GM19395 (cell line): ENCODE data around the gene VPS35L.
"Not testable (repeated sequence)": the region's sequence is repeated elsewhere in the genome, so short reads cannot be mapped to it uniquely, and the experiment has no call there.

Experiments used
- ATAC-seq: cut with Tn5 transposase; IDR thresholded peaks from one replicate; pipeline ENCODE4 v1.9.1; 2021; ENCODE audit warnings: mild to moderate bottlenecking, moderate library complexity; ENCODE audit not compliant: unreplicated experiment

VPS35L gene

GRCh38 chr16:19709381-19710136 is 154.1 kb downstream of the VPS35L start:
- ATAC-seq = no peak

GRCh38 chr16:19710191-19710908 is 154.8 kb downstream of the VPS35L start:
- no peak for ATAC-seq

- ATAC-seq = no peak
Observed at GRCh38 chr16:19710991-19711545, 155.6 kb downstream of the VPS35L start.

- no peak for ATAC-seq
Observed at GRCh38 chr16:19711643-19712042, 156.1 kb downstream of the VPS35L start.

GRCh38 chr16:19712418-19713058 is 157.0 kb downstream of the VPS35L start:
- ATAC-seq = no peak

GRCh38 chr16:19713697-19714096 is 158.2 kb downstream of the VPS35L start:
- no peak for ATAC-seq

- ATAC-seq = no peak
Observed at GRCh38 chr16:19715566-19715965, 160.1 kb downstream of the VPS35L start.

- ATAC-seq = no peak
Observed at GRCh38 chr16:19716183-19716582, 160.7 kb downstream of the VPS35L start.

GRCh38 chr16:19716728-19717127 is 161.2 kb downstream of the VPS35L start:
- ATAC-seq = not testable (repeated sequence)

- no peak for ATAC-seq
Observed at GRCh38 chr16:19717314-19717713, 161.8 kb downstream of the VPS35L start.

GRCh38 chr16:19717741-19718623 is 162.5 kb downstream of the VPS35L start, which contains the start of the genes IQCK and KNOP1:
Gene IQCK (plus strand): TSS chr16:19718271. CDS start chr16:19718307, 36 bp downstream.
Gene KNOP1 (minus strand): TSS chr16:19718227. CDS start chr16:19715035, 3,192 bp downstream.
- peak; percentile 92 for ATAC-seq

GRCh38 chr16:19718624-19718965 is 163.1 kb downstream of the VPS35L start:
- peak; percentile 28 for ATAC-seq

- no peak for ATAC-seq
Observed at GRCh38 chr16:19722269-19722952, 166.9 kb downstream of the VPS35L start.

- no peak for ATAC-seq
Observed at GRCh38 chr16:19722981-19723380, 167.5 kb downstream of the VPS35L start.

GRCh38 chr16:19728636-19728965 is 173.1 kb downstream of the VPS35L start:
- ATAC-seq = no peak

GRCh38 chr16:19733551-19733950 is 178.0 kb downstream of the VPS35L start:
- ATAC-seq = no peak

- ATAC-seq = no peak
Observed at GRCh38 chr16:19735074-19735867, 179.8 kb downstream of the VPS35L start.

GRCh38 chr16:19737306-19738038 is 182.0 kb downstream of the VPS35L start:
- no peak for ATAC-seq
